DOHH2 (cell line): ENCODE measurements around the gene CTTNBP2NL.
"Not testable (repeated sequence)": the region's sequence is repeated elsewhere in the genome, so short reads cannot be mapped to it uniquely, and the experiment has no call there.

Source experiments
- CTCF ChIP-seq: fragments of 200-600 bp; sonication (generic); IDR thresholded peaks from one replicate; pipeline ENCODE4 v1.5.1; 2014; ENCODE audit warnings: antibody characterized with exemption, mild to moderate bottlenecking, low read depth, low read length; ENCODE audit not compliant: poor library complexity, severe bottlenecking
- EZH2phosphoT487 ChIP-seq: fragments of 200-600 bp; sonication (generic); IDR thresholded peaks from 2 replicates; pipeline ENCODE4 v1.6.1; 2017; ENCODE audit warnings: borderline replicate concordance, mild to moderate bottlenecking, antibody characterized with exemption, low read length, moderate library complexity, mixed read lengths

- not testable (repeated sequence) for TF ChIP-seq CTCF, EZH2phosphoT487
Observed at GRCh38 chr1:112451301-112451700, 55.3 kb downstream of the CTTNBP2NL start.
